Measurements from ENCODE around the gene RAB11FIP3. TPM values are rescaled to one million over a fixed set of nuclear protein-coding genes. Genes with fewer than 3 reads are reported as not detected.

The RAB11FIP3 gene
- total and polyA plus RNA-seq, 9 of the 15 experiments (the other 6 are each of a cell fraction or from before 2014, with no cell fraction given) = 0.46 to 13.1 (median 4.3) TPM

GRCh38 chr16:568401-569258 is 143.2 kb downstream of the RAB11FIP3 start (continued):
- TF ChIP-seq ZNF239 (CRISPR knock-in tag; IDR thresholded peaks at IDR 0.05) (no peak), CBFA2T2 (conservative IDR thresholded peaks at IDR 0.05) (peak; percentile 48), OTX1 (CRISPR knock-in tag; IDR thresholded peaks at IDR 0.05) (no peak), DEAF1 (CRISPR knock-in tag; IDR thresholded peaks at IDR 0.05) (no peak), POLR2AphosphoS2 (IDR thresholded peaks at IDR 0.05; ENCODE audit: low read length) (no peak), EWSR1 (IDR thresholded peaks at IDR 0.05; ENCODE audit: borderline replicate concordance, low read depth, partially characterized antibody) (no peak), ZNF583 (CRISPR knock-in tag; IDR thresholded peaks at IDR 0.05) (no peak), FOXK1 (CRISPR knock-in tag; IDR thresholded peaks at IDR 0.05; ENCODE audit: borderline replicate concordance) (peak; percentile 70; the same call in 1 of the 2 replicates), TEAD1 (CRISPR knock-in tag; IDR thresholded peaks at IDR 0.05) (0 out of 4 replicates have a peak, but pooled peaks of 1 of the 2 experiments have one; percentile 15), KDM5B (IDR thresholded peaks at IDR 0.05; ENCODE audit: insufficient replicate concordance, low read depth, low read length) (peak; percentile 38), POLR2AphosphoS5 (IDR thresholded peaks at IDR 0.05; ENCODE audit: control insufficient read depth, insufficient read depth, low read depth, low read length) (0 out of 2 replicates have a peak, but pooled peaks have one; percentile 12), CBX8 (IDR thresholded peaks at IDR 0.05; ENCODE audit: borderline replicate concordance, extremely low read depth, low read depth, low read length, poor library complexity, severe bottlenecking) (no peak), ZNF121 (CRISPR knock-in tag; conservative IDR thresholded peaks at IDR 0.05) (no peak), PRMT5 (CRISPR knock-in tag; IDR thresholded peaks at IDR 0.05) (no peak), GTF3C2 (IDR thresholded peaks at IDR 0.05; ENCODE audit: borderline replicate concordance, extremely low read depth, insufficient read length) (no peak), NFYB (IDR thresholded peaks at IDR 0.05; ENCODE audit: extremely low read depth, insufficient read length) (no peak), CBX3 (IDR thresholded peaks at IDR 0.05; ENCODE audit: borderline replicate concordance in 1 of 2, low read length in 2 of 2) (no peak), ZBTB1 (CRISPR knock-in tag; IDR thresholded peaks at IDR 0.05; ENCODE audit: borderline replicate concordance, low read depth) (no peak)
- TF ChIP-seq, protein P1, sequence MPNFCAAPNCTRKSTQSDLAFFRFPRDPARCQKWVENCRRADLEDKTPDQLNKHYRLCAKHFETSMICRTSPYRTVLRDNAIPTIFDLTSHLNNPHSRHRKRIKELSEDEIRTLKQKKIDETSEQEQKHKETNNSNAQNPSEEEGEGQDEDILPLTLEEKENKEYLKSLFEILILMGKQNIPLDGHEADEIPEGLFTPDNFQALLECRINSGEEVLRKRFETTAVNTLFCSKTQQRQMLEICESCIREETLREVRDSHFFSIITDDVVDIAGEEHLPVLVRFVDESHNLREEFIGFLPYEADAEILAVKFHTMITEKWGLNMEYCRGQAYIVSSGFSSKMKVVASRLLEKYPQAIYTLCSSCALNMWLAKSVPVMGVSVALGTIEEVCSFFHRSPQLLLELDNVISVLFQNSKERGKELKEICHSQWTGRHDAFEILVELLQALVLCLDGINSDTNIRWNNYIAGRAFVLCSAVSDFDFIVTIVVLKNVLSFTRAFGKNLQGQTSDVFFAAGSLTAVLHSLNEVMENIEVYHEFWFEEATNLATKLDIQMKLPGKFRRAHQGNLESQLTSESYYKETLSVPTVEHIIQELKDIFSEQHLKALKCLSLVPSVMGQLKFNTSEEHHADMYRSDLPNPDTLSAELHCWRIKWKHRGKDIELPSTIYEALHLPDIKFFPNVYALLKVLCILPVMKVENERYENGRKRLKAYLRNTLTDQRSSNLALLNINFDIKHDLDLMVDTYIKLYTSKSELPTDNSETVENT (CRISPR knock-in tag; IDR thresholded peaks at IDR 0.05) = 0 out of 2 replicates have a peak, but pooled peaks have one; percentile 62

All from K562 (cell line).